Chondrocyte (in vitro differentiated cells): ENCODE measurements around the gene TMEM117. TPM values are rescaled to one million over a fixed set of nuclear protein-coding genes. Genes with fewer than 3 reads are reported as not detected.

ENCODE experiments used
- DNase-seq: peaks from one replicate; pipeline ENCODE4 v3.0.0; 2021; ENCODE audit warnings: mixed read lengths, low spot score
- H3K27ac Mint-ChIP-seq: one replicate; pipeline ENCODE4 v1.8.0; 2021; ENCODE audit warnings: mild to moderate bottlenecking, moderate library complexity, mixed read lengths; ENCODE audit not compliant: unreplicated experiment
- H3K27me3 Mint-ChIP-seq: 2 replicates; pipeline ENCODE4 v1.8.0; 2021; ENCODE audit warnings: low read depth, mixed read lengths
- H3K36me3 Mint-ChIP-seq: 2 replicates; pipeline ENCODE4 v1.8.0; 2021; ENCODE audit warnings: low read depth, mixed read lengths
- H3K4me1 Mint-ChIP-seq: 2 replicates; pipeline ENCODE4 v1.8.0; 2021; ENCODE audit warnings: low read depth, mild to moderate bottlenecking, mixed read lengths
- H3K4me3 Mint-ChIP-seq: one replicate; pipeline ENCODE4 v1.8.0; 2021; ENCODE audit warnings: mild to moderate bottlenecking, moderate library complexity, mixed read lengths; ENCODE audit not compliant: unreplicated experiment
- H3K9me3 Mint-ChIP-seq: 2 replicates; pipeline ENCODE4 v1.8.0; 2021; ENCODE audit warnings: low read depth, mixed read lengths
- total RNA-seq: library from RNA; stranded (reverse); gene quantifications from 3 replicates; pipeline ENCODE4 v1.2.1, GENCODE V29; 2021
- TF ChIP-seq, protein P1 (sequence below): fragments of 200-600 bp; sonication (generic); IDR thresholded peaks from 2 replicates; pipeline ENCODE4 v1.5.0; 2021; ENCODE audit warnings: antibody characterized with exemption, mild to moderate bottlenecking, moderate library complexity

Gene TMEM117
- total RNA-seq, 1 donor from 2014 or later, result 15.5 TPM

DNA sequence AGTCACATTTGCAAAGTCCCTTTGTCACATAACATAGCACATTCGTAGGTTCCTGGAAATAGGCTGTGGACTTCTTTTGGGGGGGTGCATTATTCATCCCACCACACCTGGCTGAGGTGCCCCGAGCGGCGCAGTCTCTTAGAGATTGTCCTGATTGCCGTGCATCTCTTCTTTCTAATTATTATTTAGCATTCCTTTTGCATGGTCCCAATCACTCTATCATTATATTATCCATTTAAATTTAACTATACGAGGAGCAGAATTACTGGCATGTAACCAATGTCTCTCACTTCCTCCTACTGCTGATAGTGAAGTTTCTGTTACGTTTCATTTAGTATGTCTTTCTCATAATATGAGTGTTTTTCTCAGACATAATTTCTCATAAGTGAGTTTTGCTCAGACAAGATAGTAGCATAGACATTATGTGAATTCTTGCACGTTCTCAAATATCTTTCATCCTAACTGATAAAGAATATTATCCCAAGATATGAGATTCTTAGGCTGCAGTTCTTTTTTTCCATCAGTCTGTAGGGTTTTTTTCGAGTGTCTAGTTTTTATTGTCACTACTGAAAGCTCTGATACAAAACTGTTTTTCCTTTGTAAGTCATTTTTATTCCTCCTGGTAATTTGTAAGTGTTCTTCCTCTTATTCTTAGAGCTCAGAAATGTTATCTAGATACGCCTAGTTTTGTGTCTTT is 595.9 kb downstream of the TMEM117 start:
- TF ChIP-seq, protein P1, sequence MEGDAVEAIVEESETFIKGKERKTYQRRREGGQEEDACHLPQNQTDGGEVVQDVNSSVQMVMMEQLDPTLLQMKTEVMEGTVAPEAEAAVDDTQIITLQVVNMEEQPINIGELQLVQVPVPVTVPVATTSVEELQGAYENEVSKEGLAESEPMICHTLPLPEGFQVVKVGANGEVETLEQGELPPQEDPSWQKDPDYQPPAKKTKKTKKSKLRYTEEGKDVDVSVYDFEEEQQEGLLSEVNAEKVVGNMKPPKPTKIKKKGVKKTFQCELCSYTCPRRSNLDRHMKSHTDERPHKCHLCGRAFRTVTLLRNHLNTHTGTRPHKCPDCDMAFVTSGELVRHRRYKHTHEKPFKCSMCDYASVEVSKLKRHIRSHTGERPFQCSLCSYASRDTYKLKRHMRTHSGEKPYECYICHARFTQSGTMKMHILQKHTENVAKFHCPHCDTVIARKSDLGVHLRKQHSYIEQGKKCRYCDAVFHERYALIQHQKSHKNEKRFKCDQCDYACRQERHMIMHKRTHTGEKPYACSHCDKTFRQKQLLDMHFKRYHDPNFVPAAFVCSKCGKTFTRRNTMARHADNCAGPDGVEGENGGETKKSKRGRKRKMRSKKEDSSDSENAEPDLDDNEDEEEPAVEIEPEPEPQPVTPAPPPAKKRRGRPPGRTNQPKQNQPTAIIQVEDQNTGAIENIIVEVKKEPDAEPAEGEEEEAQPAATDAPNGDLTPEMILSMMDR, result no peak
- no peaks in the 10 kb centered on the region for H3K9me3 Mint-ChIP-seq
- no peak overlapping the region for H3K4me3 Mint-ChIP-seq
- H3K27ac Mint-ChIP-seq, result no peak overlapping the region
- H3K4me1 Mint-ChIP-seq, result no peaks in the 10 kb centered on the region
- no peak for DNase-seq
- no peaks in the 10 kb centered on the region for H3K36me3 Mint-ChIP-seq
- peaks cover 1% of the 10 kb centered on the region for H3K27me3 Mint-ChIP-seq

DNA sequence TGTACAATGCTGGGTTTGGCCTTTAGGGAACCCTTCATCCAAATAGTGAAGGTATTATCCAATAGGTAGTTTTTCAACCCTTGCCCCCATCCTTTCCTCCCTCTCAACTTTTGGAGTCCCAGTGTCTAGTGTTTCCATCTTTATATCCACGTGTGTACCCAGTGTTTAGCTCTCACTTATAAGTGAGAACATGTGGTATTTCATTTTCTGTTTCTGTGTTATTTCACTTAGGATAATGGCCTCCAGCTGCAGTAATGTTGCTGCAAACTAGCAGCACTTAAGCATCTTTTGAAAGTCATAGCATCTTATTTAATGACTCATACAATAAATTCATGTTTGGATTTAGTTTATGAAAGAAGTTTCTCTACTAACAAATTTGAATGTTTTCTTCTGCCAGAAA is 597.8 kb downstream of the TMEM117 start:
- Mint-ChIP-seq H3K9me3 (no peaks in the 10 kb centered on the region), H3K36me3 (no peaks in the 10 kb centered on the region), H3K27ac (no peak overlapping the region), H3K4me1 (no peaks in the 10 kb centered on the region), H3K4me3 (no peak overlapping the region), H3K27me3 (peaks cover 3% of the 10 kb centered on the region)
- TF ChIP-seq, protein P1, result no peak
- no peak for DNase-seq

GRCh38 chr12:44436756-44437155 is 600.9 kb downstream of the TMEM117 start:
- TF ChIP-seq, protein P1, result no peak
- H3K9me3 Mint-ChIP-seq, result no peaks in the 10 kb centered on the region
- peaks cover 5% of the 10 kb centered on the region for H3K4me1 Mint-ChIP-seq
- H3K4me3 Mint-ChIP-seq, result no peak overlapping the region
- DNase-seq, result no peak
- H3K27ac Mint-ChIP-seq, result no peak overlapping the region
- H3K27me3 Mint-ChIP-seq, result peaks cover 6% of the 10 kb centered on the region
- no peaks in the 10 kb centered on the region for H3K36me3 Mint-ChIP-seq

Other genes with a start within 250 kb of the TMEM117 start
- 6.9 to 14.1 TPM (median 7.7 TPM) in 3 replicates for gene PUS7L, start 77.3 kb upstream of the TMEM117 start, total RNA-seq
- 6.5 to 7.5 TPM (median 7.3 TPM) in 3 replicates for gene IRAK4, start 77.1 kb upstream of the TMEM117 start, total RNA-seq
- 78.3 to 95.3 TPM (median 91.6 TPM) in 3 replicates for gene TWF1, start 29.8 kb upstream of the TMEM117 start, total RNA-seq